ENCODE data around the gene ASPSCR1. TPM values are rescaled to one million over a fixed set of nuclear protein-coding genes. Genes with fewer than 3 reads are reported as not detected.

The ASPSCR1 gene
- total and polyA plus RNA-seq, 2 of the 8 experiments (the other 6 are each of a cell fraction or from before 2014, with no cell fraction given), result 33.3 to 43.7 TPM

DNA sequence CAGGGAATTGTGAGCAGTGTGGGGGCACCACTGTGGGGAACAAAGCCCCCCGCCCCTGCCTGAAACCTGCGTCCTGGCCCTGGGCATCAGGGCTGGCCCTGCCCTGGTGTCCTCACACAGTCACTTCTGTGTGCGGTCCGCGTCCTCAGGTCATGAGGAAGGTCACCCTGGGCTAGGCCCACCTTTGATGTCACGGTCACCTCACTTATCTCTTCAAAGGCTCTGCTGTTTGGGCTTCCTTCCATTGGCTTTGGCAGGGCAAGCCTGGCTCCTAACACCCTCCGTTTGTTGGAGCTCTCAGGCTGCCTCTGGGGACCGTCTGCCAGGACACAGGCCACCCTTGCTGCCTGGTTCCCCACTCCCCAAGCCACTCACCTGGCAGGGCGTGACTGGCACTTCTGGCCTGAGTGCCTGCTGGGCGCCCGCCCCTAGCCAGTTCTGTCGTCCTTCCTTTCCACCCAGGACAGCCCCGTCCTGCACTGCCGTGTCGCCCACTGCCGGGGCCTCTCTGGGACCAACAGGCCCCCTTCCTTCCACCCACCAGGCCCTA is 36.4 kb downstream of the ASPSCR1 start:
- Histone ChIP-seq H3K36me3 (ENCODE audit: control insufficient read depth in 2 of 4, insufficient read depth in 4 of 4, low read length in 3 of 4) (no peaks in the 10 kb centered on the region; a peak in 2 of 8 replicates), H2BK15ac (ENCODE audit: low read length) (no peak overlapping the region), H2AK5ac (ENCODE audit: low read depth, low read length) (no peak overlapping the region), H3K27ac (ENCODE audit: low read depth, low read length) (no peak overlapping the region), H4K20me1 (replicated peaks in 1 of 2; ENCODE audit: control insufficient read depth in 1 of 2, insufficient read depth in 2 of 2, low read length in 2 of 2) (peaks cover 3 to 8% of the 10 kb centered on the region in 2 experiments), H3K4me3 (ENCODE audit: extremely low read depth in 1 of 4, insufficient read depth in 2 of 4, low read depth in 3 of 4, low read length in 4 of 4) (no peak overlapping the region), H4K8ac (ENCODE audit: extremely low read depth, insufficient read depth, low read length) (0 out of 2 replicates have a peak overlapping the region, but pooled peaks have one; percentile 2), H3K18ac (ENCODE audit: extremely low read depth, low read length) (no peak overlapping the region), H3K27me3 (replicated peaks in 1 of 4; ENCODE audit: control insufficient read depth in 3 of 4, extremely low read depth in 1 of 4, insufficient read depth in 3 of 4, low read length in 3 of 4) (no peaks in the 10 kb centered on the region), H3K23ac (ENCODE audit: insufficient read length) (no peak overlapping the region), H4K5ac (ENCODE audit: insufficient read length, low read depth, low read length) (no peak overlapping the region), H4K91ac (replicated peaks; ENCODE audit: insufficient read length, low read length) (no peak overlapping the region), H3K79me2 (ENCODE audit: control insufficient read depth in 1 of 2, insufficient read depth in 2 of 2, low read length in 2 of 2) (no peaks in the 10 kb centered on the region), H3K4me2 (ENCODE audit: insufficient read depth in 1 of 2, low read depth in 2 of 2, low read length in 2 of 2) (no peak overlapping the region), H2BK120ac (replicated peaks; ENCODE audit: low read depth, low read length) (no peak overlapping the region), H2BK5ac (ENCODE audit: low read depth, low read length) (no peak overlapping the region), H3K9ac (replicated peaks in 1 of 4; ENCODE audit: extremely low read depth in 1 of 4, low read depth in 3 of 4, low read length in 3 of 4) (no peak overlapping the region), H3K79me1 (ENCODE audit: low read depth, low read length) (no peaks in the 10 kb centered on the region; the same call in 1 of the 2 replicates), H3K14ac (ENCODE audit: insufficient read length) (no peak overlapping the region), H3K4ac (replicated peaks; ENCODE audit: insufficient read length, low read depth, low read length) (no peak overlapping the region), H2AFZ (ENCODE audit: low read length) (no peak overlapping the region), H2BK20ac (ENCODE audit: low read length) (no peak overlapping the region), H3K9me3 (ENCODE audit: insufficient read depth in 2 of 2, low read depth in 1 of 2, low read length in 1 of 2) (no peaks in the 10 kb centered on the region), H2BK12ac (ENCODE audit: low read depth, low read length) (no peak overlapping the region), H3K56ac (replicated peaks; ENCODE audit: insufficient read length, low read depth, low read length) (no peak overlapping the region), H3K4me1 (replicated peaks in 1 of 4; ENCODE audit: control insufficient read depth in 3 of 4, insufficient read depth in 4 of 4, low read length in 3 of 4) (no peaks in the 10 kb centered on the region; a peak in 1 of 7 replicates), H3K23me2 (ENCODE audit: low read depth, low read length) (no peaks in the 10 kb centered on the region)
- FAIRE-seq, result no peak
- no peak for DNase-seq (ENCODE audit: low read depth in 1 of 2, low spot score in 2 of 2)
- POLR2A ChIA-PET (ENCODE audit: partially characterized antibody), result interaction anchor here (0.5 to 1.7 kb wide), 3 partner anchors 9 to 66 kb away, joined by 3 to 4 read pairs (median 3); partner anchors contain the start of gene CENPX
- 92% methylated on average over 12 of the region's 16 CpGs; no CpG with 5 or more reads in 1 of the 2 experiments for WGBS, 2 experiments (ENCODE audit: extremely low coverage in 1 of 2, insufficient coverage in 1 of 2, insufficient read length in 1 of 2, insufficient replicate concordance in 2 of 2, low coverage in 1 of 2, low lambda C conversion rate in 2 of 2, missing lambda C conversion rate in 1 of 2)
- CTCF ChIA-PET (ENCODE audit: partially characterized antibody), result interaction anchor here (0.8 to 1.8 kb wide), 4 partner anchors 18 to 122 kb away, joined by 3 to 7 read pairs (median 5); no protein-coding TSS in a partner anchor
- TF ChIP-seq EGR1 (IDR thresholded peaks at IDR 0.05; ENCODE audit: borderline replicate concordance, low read depth, low read length) (no peak), RXRA (IDR thresholded peaks at IDR 0.05; ENCODE audit: insufficient read depth, low read depth, low read length) (no peak), USF2 (IDR thresholded peaks at IDR 0.05; ENCODE audit: low read length) (no peak), SIX5 (IDR thresholded peaks at IDR 0.05; ENCODE audit: low read depth, low read length) (no peak), TEAD4 (IDR thresholded peaks at IDR 0.05; ENCODE audit: low read depth, low read length) (no peak), JUN (IDR thresholded peaks at IDR 0.05; ENCODE audit: low read depth, low read length) (no peak), BRCA1 (IDR thresholded peaks at IDR 0.05; ENCODE audit: low read depth, low read length) (no peak), RNF2 (IDR thresholded peaks at IDR 0.05; ENCODE audit: borderline replicate concordance, low read depth, low read length, missing control alignments, poor library complexity, severe bottlenecking) (no peak), POU5F1 (IDR thresholded peaks at IDR 0.05; ENCODE audit: low read depth, low read length) (no peak), HDAC2 (IDR thresholded peaks at IDR 0.05; ENCODE audit: borderline replicate concordance in 1 of 2, low read depth in 2 of 2, low read length in 2 of 2) (no peak), YY1 (IDR thresholded peaks at IDR 0.05; ENCODE audit: low read depth, low read length) (no peak), RBBP5 (IDR thresholded peaks at IDR 0.05; ENCODE audit: borderline replicate concordance, low read depth, low read length) (no peak)
